PFSK-1 (cell line): ENCODE measurements around the gene OVCA2.

Experiments
- POLR2AphosphoS5 ChIP-seq: IDR thresholded peaks from 2 replicates; pipeline ENCODE4 v1.6.1; 2012; ENCODE audit warnings: low read depth, mild to moderate bottlenecking, control low read depth, low read length, moderate library complexity
- REST ChIP-seq, 2 experiments: IDR thresholded peaks; 2 replicates each; pipeline versions ENCODE4 v1.6.1 to v1.8.0; 2011 to 2012; ENCODE audit warnings: low read depth in 2 of 2, low read length in 2 of 2, control low read depth in 1 of 2, inconsistent platforms in 1 of 2, mild to moderate bottlenecking in 1 of 2, moderate library complexity in 1 of 2; ENCODE audit not compliant: insufficient read depth in 1 of 2
- SIN3A ChIP-seq: IDR thresholded peaks from 2 replicates; pipeline ENCODE4 v1.6.1; 2012; ENCODE audit warnings: mild to moderate bottlenecking, low read length, moderate library complexity, borderline replicate concordance; ENCODE audit not compliant: insufficient read depth
- TAF1 ChIP-seq: IDR thresholded peaks from 2 replicates; pipeline ENCODE4 v1.6.1; 2012; ENCODE audit warnings: low read length, control low read depth, borderline replicate concordance; ENCODE audit not compliant: insufficient read depth

DNA sequence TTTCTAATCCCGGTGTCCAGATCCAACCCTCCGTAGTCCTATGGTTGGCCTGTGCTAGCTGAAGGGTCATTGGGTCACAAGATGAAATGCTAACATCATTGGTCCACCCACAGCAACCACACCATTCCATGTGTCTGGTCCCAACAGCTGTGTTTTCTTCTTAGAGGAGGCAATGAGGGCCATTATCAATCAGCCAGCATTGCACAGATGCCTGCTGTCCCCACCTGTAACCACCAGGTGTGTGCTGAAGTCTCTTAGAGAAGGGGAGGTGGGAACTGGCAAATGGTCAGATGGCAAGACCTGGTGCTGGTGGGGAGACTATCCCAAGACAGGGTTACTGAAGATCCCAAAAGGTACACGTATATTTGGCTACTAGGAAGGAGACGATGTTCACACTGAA is 50.4 kb downstream of the OVCA2 start:
- TF ChIP-seq POLR2AphosphoS5 (no peak), SIN3A (no peak), TAF1 (no peak), REST (IDR thresholded peaks at IDR 0.05; ENCODE audit: insufficient read depth in 1 of 2, low read depth in 2 of 2, low read length in 2 of 2) (no peak)
